ENCODE measurements around the gene HEG1. TPM values are rescaled to one million over a fixed set of nuclear protein-coding genes. Genes with fewer than 3 reads are reported as not detected.
A peak's percentile ranks its signal among the peaks of the same experiment; 100 is the strongest.

HEG1 gene
- total RNA-seq, 2 experiments from 2014 or later, result 31.2 to 32.6 TPM

GRCh38 chr3:124999897-125000435 lies 55.8 kb downstream of the HEG1 start:
- H3K36me3 ChIP-seq (ENCODE audit: insufficient read depth, low read length), result peaks cover 80% of the 10 kb centered on the region
- peaks cover 98% of the 10 kb centered on the region for H3K36me3 Mint-ChIP-seq (ENCODE audit: low read depth)
- no peak overlapping the region for H3K27ac ChIP-seq (ENCODE audit: low read depth in 1 of 2, low read length in 2 of 2)
- peak overlapping the region; percentile 33 for H3K27ac Mint-ChIP-seq
- no peaks in the 10 kb centered on the region for H3K9me3 ChIP-seq (ENCODE audit: control insufficient read depth in 1 of 2, insufficient read depth in 1 of 2, low read length in 2 of 2)
- TF ChIP-seq, protein P1, sequence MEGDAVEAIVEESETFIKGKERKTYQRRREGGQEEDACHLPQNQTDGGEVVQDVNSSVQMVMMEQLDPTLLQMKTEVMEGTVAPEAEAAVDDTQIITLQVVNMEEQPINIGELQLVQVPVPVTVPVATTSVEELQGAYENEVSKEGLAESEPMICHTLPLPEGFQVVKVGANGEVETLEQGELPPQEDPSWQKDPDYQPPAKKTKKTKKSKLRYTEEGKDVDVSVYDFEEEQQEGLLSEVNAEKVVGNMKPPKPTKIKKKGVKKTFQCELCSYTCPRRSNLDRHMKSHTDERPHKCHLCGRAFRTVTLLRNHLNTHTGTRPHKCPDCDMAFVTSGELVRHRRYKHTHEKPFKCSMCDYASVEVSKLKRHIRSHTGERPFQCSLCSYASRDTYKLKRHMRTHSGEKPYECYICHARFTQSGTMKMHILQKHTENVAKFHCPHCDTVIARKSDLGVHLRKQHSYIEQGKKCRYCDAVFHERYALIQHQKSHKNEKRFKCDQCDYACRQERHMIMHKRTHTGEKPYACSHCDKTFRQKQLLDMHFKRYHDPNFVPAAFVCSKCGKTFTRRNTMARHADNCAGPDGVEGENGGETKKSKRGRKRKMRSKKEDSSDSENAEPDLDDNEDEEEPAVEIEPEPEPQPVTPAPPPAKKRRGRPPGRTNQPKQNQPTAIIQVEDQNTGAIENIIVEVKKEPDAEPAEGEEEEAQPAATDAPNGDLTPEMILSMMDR (IDR thresholded peaks at IDR 0.05), result no peak
- no peaks in the 10 kb centered on the region for H3K27me3 ChIP-seq (ENCODE audit: control insufficient read depth in 1 of 2, insufficient read depth in 2 of 2, low read length in 2 of 2)
- H3K9me3 Mint-ChIP-seq, result no peaks in the 10 kb centered on the region
- ATAC-seq (ENCODE audit: poor library complexity) (no peak), DNase-seq (no peak)
- ChIA-PET POLR2A (interaction anchor here (1.2 kb wide), 1 partner anchor 375 kb away, joined by 4 read pairs; the partner anchor contains the start of gene ZNF148), CTCF (no interaction called here)
- no peak overlapping the region for H3K4me3 Mint-ChIP-seq
- no peaks in the 10 kb centered on the region for H3K27me3 Mint-ChIP-seq
- H3K4me1 ChIP-seq (ENCODE audit: insufficient read depth, low read length), result peaks cover 34% of the 10 kb centered on the region
- H3K4me3 ChIP-seq (ENCODE audit: low read length), result no peak overlapping the region
- intact Hi-C loops (cut with DNase I, micrococcal nuclease), result loop anchor here (5.0 kb wide), 2 partner anchors 142 to 587 kb away; no protein-coding TSS in a partner anchor
- H3K4me1 Mint-ChIP-seq (ENCODE audit: low read depth), result peaks cover 34% of the 10 kb centered on the region

GRCh38 chr3:124999317-124999716 lies 56.5 kb downstream of the HEG1 start:
- intact Hi-C loops (cut with DNase I, micrococcal nuclease), result loop anchor here (5.0 kb wide), 2 partner anchors 143 to 588 kb away; no protein-coding TSS in a partner anchor

DNA sequence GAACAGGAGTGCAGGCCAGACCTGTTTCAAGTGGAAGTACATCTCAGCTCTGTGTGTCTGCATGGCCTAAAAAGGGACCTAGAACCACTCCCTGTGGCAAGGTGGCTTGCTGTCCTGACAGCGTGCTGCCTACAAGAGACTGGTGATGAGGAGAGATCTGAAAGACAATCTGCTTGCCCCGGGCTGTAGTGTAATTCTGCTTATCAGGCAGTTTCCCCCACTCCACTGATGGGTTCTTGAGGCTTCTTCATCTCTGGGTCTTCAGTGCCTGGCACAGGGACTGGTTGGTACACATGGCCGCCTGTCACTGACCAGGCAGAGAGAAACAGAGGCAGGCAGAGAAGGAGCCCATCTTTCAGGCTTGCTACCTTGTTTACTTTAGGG lies 57.6 kb downstream of the HEG1 start:
- CTCF ChIA-PET, result no interaction called here
- H3K9me3 ChIP-seq (ENCODE audit: control insufficient read depth in 1 of 2, insufficient read depth in 1 of 2, low read length in 2 of 2), result no peaks in the 10 kb centered on the region
- no peaks in the 10 kb centered on the region for H3K27me3 ChIP-seq (ENCODE audit: control insufficient read depth in 1 of 2, insufficient read depth in 2 of 2, low read length in 2 of 2)
- no peak overlapping the region for H3K27ac Mint-ChIP-seq
- peaks cover 78% of the 10 kb centered on the region for H3K36me3 ChIP-seq (ENCODE audit: insufficient read depth, low read length)
- H3K9me3 Mint-ChIP-seq, result no peaks in the 10 kb centered on the region
- peaks cover 26% of the 10 kb centered on the region for H3K4me1 Mint-ChIP-seq (ENCODE audit: low read depth)
- peaks cover 26% of the 10 kb centered on the region for H3K4me1 ChIP-seq (ENCODE audit: insufficient read depth, low read length)
- H3K36me3 Mint-ChIP-seq (ENCODE audit: low read depth), result peaks cover 94% of the 10 kb centered on the region
- no peak overlapping the region for H3K4me3 ChIP-seq (ENCODE audit: low read length)
- H3K4me3 Mint-ChIP-seq, result no peak overlapping the region
- DNase-seq, result no peak
- TF ChIP-seq, protein P1 (IDR thresholded peaks at IDR 0.05), result no peak
- POLR2A ChIA-PET, result no interaction called here
- H3K27ac ChIP-seq (ENCODE audit: low read depth in 1 of 2, low read length in 2 of 2), result no peak overlapping the region
- intact Hi-C loops (cut with DNase I, micrococcal nuclease), result loop anchor here (5.0 kb wide), 2 partner anchors 144 to 589 kb away; no protein-coding TSS in a partner anchor
- H3K27me3 Mint-ChIP-seq, result no peaks in the 10 kb centered on the region
- no peak for ATAC-seq (ENCODE audit: poor library complexity)

More at GRCh38 chr3:124999317-124999716, 56.5 kb downstream of the HEG1 start:
- ChIA-PET CTCF (interaction anchor here (0.9 kb wide), 1 partner anchor 587 kb away, joined by 3 read pairs; no protein-coding TSS in a partner anchor), POLR2A (interaction anchor here (0.6 kb wide), 1 partner anchor 349 kb away, joined by 3 read pairs; no protein-coding TSS in a partner anchor)
- no peak overlapping the region for H3K4me3 Mint-ChIP-seq
- H3K9me3 Mint-ChIP-seq, result no peaks in the 10 kb centered on the region
- H3K9me3 ChIP-seq (ENCODE audit: control insufficient read depth in 1 of 2, insufficient read depth in 1 of 2, low read length in 2 of 2), result no peaks in the 10 kb centered on the region
- H3K4me1 ChIP-seq (ENCODE audit: insufficient read depth, low read length), result peaks cover 34% of the 10 kb centered on the region
- H3K27me3 ChIP-seq (ENCODE audit: control insufficient read depth in 1 of 2, insufficient read depth in 2 of 2, low read length in 2 of 2), result no peaks in the 10 kb centered on the region
- H3K4me3 ChIP-seq (ENCODE audit: low read length), result no peak overlapping the region
- no peak overlapping the region for H3K27ac ChIP-seq (ENCODE audit: low read depth in 1 of 2, low read length in 2 of 2)
- DNase-seq (no peak), ATAC-seq (ENCODE audit: poor library complexity) (no peak)
- peak overlapping the region; percentile 33 for H3K27ac Mint-ChIP-seq
- TF ChIP-seq, protein P1 (IDR thresholded peaks at IDR 0.05), result no peak
- peaks cover 34% of the 10 kb centered on the region for H3K4me1 Mint-ChIP-seq (ENCODE audit: low read depth)
- no peaks in the 10 kb centered on the region for H3K27me3 Mint-ChIP-seq
- H3K36me3 Mint-ChIP-seq (ENCODE audit: low read depth), result peaks cover 94% of the 10 kb centered on the region
- peaks cover 78% of the 10 kb centered on the region for H3K36me3 ChIP-seq (ENCODE audit: insufficient read depth, low read length)

Measured in CD4-positive, alpha-beta T cell (primary cell).